Mononuclear cell (primary cell): Measurements from ENCODE around the gene EMID1. TPM values are rescaled to one million over a fixed set of nuclear protein-coding genes. Genes with fewer than 3 reads are reported as not detected.

ENCODE experiments used
- total RNA-seq: library from RNA; depleted of rRNA; stranded (reverse); fragments of >200 nt; gene quantifications from one replicate; pipeline ENCODE4 v1.2.3, GENCODE V29; 2012

EMID1 gene
- total RNA-seq, 1 donor: 0.21 TPM

Other genes with a start within 250 kb of the EMID1 start
- not detected for gene C22orf31, start 144.1 kb upstream of the EMID1 start, total RNA-seq
- 0.42 TPM for gene KREMEN1, start 132.9 kb upstream of the EMID1 start, total RNA-seq
- 8.1 TPM for gene RHBDD3, start 62.1 kb downstream of the EMID1 start, total RNA-seq
- gene EWSR1, start 62.4 kb downstream of the EMID1 start, total RNA-seq: 204 TPM
- 7.9 TPM for gene GAS2L1, start 100.8 kb downstream of the EMID1 start, total RNA-seq
- gene RASL10A, start 109.8 kb downstream of the EMID1 start, total RNA-seq: 0.21 TPM
- gene AP1B1, start 182.7 kb downstream of the EMID1 start, total RNA-seq: 40.5 TPM
- not detected for gene RFPL1, start 232.7 kb downstream of the EMID1 start, total RNA-seq